ENCODE results near the gene HOXB8.

HOXB8 gene

GRCh38 chr17:48637323-48638260 is 22.5 kb upstream of the HOXB8 start:
- no peak for DNase-seq (ENCODE audit: low spot score)

GRCh38 chr17:48636177-48637018 is 21.3 kb upstream of the HOXB8 start:
- DNase-seq (ENCODE audit: low spot score) = peak; percentile 97

- DNase-seq (ENCODE audit: low spot score) = no peak
Measured at GRCh38 chr17:48634493-48635208, 19.6 kb upstream of the HOXB8 start.

- DNase-seq (ENCODE audit: low spot score) = no peak
Measured at GRCh38 chr17:48633266-48633677, 18.2 kb upstream of the HOXB8 start.

- DNase-seq (ENCODE audit: low spot score) = no peak
Measured at GRCh38 chr17:48632579-48633265, 17.6 kb upstream of the HOXB8 start.

GRCh38 chr17:48631693-48632578 is 16.8 kb upstream of the HOXB8 start:
- no peak for DNase-seq (ENCODE audit: low spot score)

GRCh38 chr17:48630925-48631692 is 16.0 kb upstream of the HOXB8 start:
- no peak for DNase-seq (ENCODE audit: low spot score)

GRCh38 chr17:48630009-48630924 is 15.2 kb upstream of the HOXB8 start:
- no peak for DNase-seq (ENCODE audit: low spot score)

- no peak for DNase-seq (ENCODE audit: low spot score)
Measured at GRCh38 chr17:48629411-48629759, 14.3 kb upstream of the HOXB8 start.

GRCh38 chr17:48628649-48629410 is 13.7 kb upstream of the HOXB8 start:
- DNase-seq (ENCODE audit: low spot score) = no peak

- no peak for DNase-seq (ENCODE audit: low spot score)
Measured at GRCh38 chr17:48627623-48628521, 12.8 kb upstream of the HOXB8 start.

- no peak for DNase-seq (ENCODE audit: low spot score)
Measured at GRCh38 chr17:48627118-48627597, 12.1 kb upstream of the HOXB8 start.

GRCh38 chr17:48626245-48627117 is 11.4 kb upstream of the HOXB8 start, which contains the start of gene HOXB9:
TSS of gene HOXB9 (minus strand) at chr17:48626358. CDS start at chr17:48626269, 89 bp downstream.
- peak; percentile 80 for DNase-seq (ENCODE audit: low spot score)

- peak; percentile 90 for DNase-seq (ENCODE audit: low spot score)
Measured at GRCh38 chr17:48625495-48626244, 10.6 kb upstream of the HOXB8 start.
